Measurements from ENCODE around the gene MTF1.

The MTF1 gene

GRCh38 chr1:37828410-37829074, 30.9 kb downstream of the MTF1 start:
- DNase-seq (ENCODE audit: low read depth) = no peak

- no peak for DNase-seq (ENCODE audit: low read depth)
Observed at GRCh38 chr1:37825506-37825905, 33.9 kb downstream of the MTF1 start.

- DNase-seq (ENCODE audit: low read depth) = no peak
Observed at GRCh38 chr1:37824001-37824400, 35.4 kb downstream of the MTF1 start.

- no peak for DNase-seq (ENCODE audit: low read depth)
Observed at GRCh38 chr1:37822906-37823815, 36.2 kb downstream of the MTF1 start.

- DNase-seq (ENCODE audit: low read depth) = no peak
Observed at GRCh38 chr1:37821481-37821880, 37.9 kb downstream of the MTF1 start.

GRCh38 chr1:37817481-37817880, 41.9 kb downstream of the MTF1 start:
- no peak for DNase-seq (ENCODE audit: low read depth)

- no peak for DNase-seq (ENCODE audit: low read depth)
Observed at GRCh38 chr1:37814252-37814651, 45.1 kb downstream of the MTF1 start.

GRCh38 chr1:37813529-37814145, 45.8 kb downstream of the MTF1 start:
- DNase-seq (ENCODE audit: low read depth) = no peak

- DNase-seq (ENCODE audit: low read depth) = no peak
Observed at GRCh38 chr1:37811027-37811655, 48.3 kb downstream of the MTF1 start.

GRCh38 chr1:37809942-37810341, 49.5 kb downstream of the MTF1 start:
- DNase-seq (ENCODE audit: low read depth) = no peak

- DNase-seq (ENCODE audit: low read depth) = peak; percentile 41
Observed at GRCh38 chr1:37808369-37809319, 50.7 kb downstream of the MTF1 start.

GRCh38 chr1:37807555-37808368, 51.6 kb downstream of the MTF1 start, which contains the start of the genes C1orf122 and YRDC:
Gene C1orf122, plus strand, starts transcription at chr1:37807790. Its CDS starts 615 bp downstream, at chr1:37808405.
Gene YRDC, minus strand, starts transcription at chr1:37808208. Its CDS starts 28 bp downstream, at chr1:37808180.
- peak; percentile 89 for DNase-seq (ENCODE audit: low read depth)

- DNase-seq (ENCODE audit: low read depth) = no peak
Observed at GRCh38 chr1:37807220-37807554, 52.2 kb downstream of the MTF1 start.

GRCh38 chr1:37802439-37802838, 57.0 kb downstream of the MTF1 start:
- DNase-seq (ENCODE audit: low read depth) = no peak

- DNase-seq (ENCODE audit: low read depth) = no peak
Observed at GRCh38 chr1:37797750-37798345, 61.5 kb downstream of the MTF1 start.

GRCh38 chr1:37795340-37796125, 63.9 kb downstream of the MTF1 start:
- no peak for DNase-seq (ENCODE audit: low read depth)

GRCh38 chr1:37794372-37795339, 64.7 kb downstream of the MTF1 start:
- DNase-seq (ENCODE audit: low read depth) = no peak
